Measurements from ENCODE around the gene PTCD1. TPM values are rescaled to one million over a fixed set of nuclear protein-coding genes. Genes with fewer than 3 reads are reported as not detected.

PTCD1 gene
- total and polyA plus RNA-seq, 2 experiments from 2014 or later: 12.2 to 13.4 TPM

- no peaks in the 10 kb centered on the region for H3K9me3 Mint-ChIP-seq
- Histone ChIP-seq H3K4me1 (ENCODE audit: insufficient read depth) (peaks cover 6% of the 10 kb centered on the region), H4K20me1 (replicated peaks; ENCODE audit: insufficient read depth) (peaks cover 43% of the 10 kb centered on the region), H3F3A (replicated peaks; ENCODE audit: low read depth) (peaks cover 49% of the 10 kb centered on the region), H3K4me2 (no peak overlapping the region), H3K36me3 (ENCODE audit: insufficient read depth) (peaks cover 16% of the 10 kb centered on the region), H3K9me2 (ENCODE audit: insufficient read depth) (no peaks in the 10 kb centered on the region), H3K79me2 (replicated peaks; ENCODE audit: insufficient read depth) (peaks cover 81% of the 10 kb centered on the region), H3K4me3 (no peak overlapping the region), H3K27ac (ENCODE audit: low read depth) (no peak overlapping the region), H2AFZ (no peak overlapping the region), H3K27me3 (ENCODE audit: insufficient read depth) (no peaks in the 10 kb centered on the region)
- peaks cover 83% of the 10 kb centered on the region for H3K36me3 Mint-ChIP-seq (ENCODE audit: low read depth)
- DNase-seq (ENCODE audit: low spot score) (peak; percentile 35), ATAC-seq (no peak)
- no peak for TF ChIP-seq JUNB (IDR thresholded peaks at IDR 0.05; ENCODE audit: unreplicated experiment)
- 0 out of 4 replicates have a peak, but pooled peaks of 1 of the 2 experiments have one; percentile 11 for TF ChIP-seq CTCF (conservative IDR thresholded peaks at IDR 0.05; ENCODE audit: low read depth in 2 of 2)
- H3K4me3 Mint-ChIP-seq: no peak overlapping the region
- H3K4me1 Mint-ChIP-seq: peaks cover 12% of the 10 kb centered on the region; the same call in 2 of the 3 replicates
- H3K27ac Mint-ChIP-seq: no peak overlapping the region
- peaks cover 21% of the 10 kb centered on the region for H3K27me3 Mint-ChIP-seq (ENCODE audit: insufficient read depth, low read depth, poor library complexity)
Measured at GRCh38 chr7:99461221-99461620, 22.6 kb upstream of the PTCD1 start.

GRCh38 chr7:99460651-99461050 lies 22.1 kb upstream of the PTCD1 start:
- H3F3A ChIP-seq (replicated peaks; ENCODE audit: low read depth): peaks cover 53% of the 10 kb centered on the region
- H3K9me3 Mint-ChIP-seq: no peaks in the 10 kb centered on the region
- peaks cover 6% of the 10 kb centered on the region for H3K4me1 ChIP-seq (ENCODE audit: insufficient read depth)
- peaks cover 16% of the 10 kb centered on the region for H3K36me3 ChIP-seq (ENCODE audit: insufficient read depth)
- H3K4me2 ChIP-seq: no peak overlapping the region
- no peak overlapping the region for H3K27ac Mint-ChIP-seq
- peaks cover 43% of the 10 kb centered on the region for H4K20me1 ChIP-seq (replicated peaks; ENCODE audit: insufficient read depth)
- peak overlapping the region; percentile 16; the same call in 1 of the 3 replicates for H3K4me3 Mint-ChIP-seq
- no peak overlapping the region for H3K4me3 ChIP-seq
- ATAC-seq: no peak
- peaks cover 79% of the 10 kb centered on the region for H3K79me2 ChIP-seq (replicated peaks; ENCODE audit: insufficient read depth)
- H3K4me1 Mint-ChIP-seq: peaks cover 12% of the 10 kb centered on the region; the same call in 2 of the 3 replicates
- no peak overlapping the region for H2AFZ ChIP-seq
- H3K9me2 ChIP-seq (ENCODE audit: insufficient read depth): no peaks in the 10 kb centered on the region
- H3K27ac ChIP-seq (ENCODE audit: low read depth): no peak overlapping the region
- peaks cover 21% of the 10 kb centered on the region for H3K27me3 Mint-ChIP-seq (ENCODE audit: insufficient read depth, low read depth, poor library complexity)
- no peak for DNase-seq (ENCODE audit: low spot score)
- H3K27me3 ChIP-seq (ENCODE audit: insufficient read depth): no peaks in the 10 kb centered on the region
- H3K36me3 Mint-ChIP-seq (ENCODE audit: low read depth): peaks cover 87% of the 10 kb centered on the region
- no peak for TF ChIP-seq REST (IDR thresholded peaks at IDR 0.05; ENCODE audit: unreplicated experiment)
- TF ChIP-seq CREB1 (CRISPR knock-in tag; IDR thresholded peaks at IDR 0.05; ENCODE audit: low read depth): no peak
- TF ChIP-seq ZNF462 (CRISPR knock-in tag; IDR thresholded peaks at IDR 0.05): no peak
- TF ChIP-seq ZNF114 (CRISPR knock-in tag; IDR thresholded peaks at IDR 0.05): no peak
- no peak for TF ChIP-seq EZH2phosphoT487 (IDR thresholded peaks at IDR 0.05; ENCODE audit: unreplicated experiment)
- no peak for TF ChIP-seq JUNB (IDR thresholded peaks at IDR 0.05; ENCODE audit: unreplicated experiment)
- TF ChIP-seq CTCF (conservative IDR thresholded peaks at IDR 0.05; ENCODE audit: low read depth in 2 of 2): no peak

All from GM23338 (cell line).